Stimulated activated CD8-positive, alpha-beta memory T cell treated with anti-CD3 and anti-CD28 coated beads, Interleukin-4, amount 100 ng/mL, for 4 hours (primary cell): ENCODE results near the gene ANGEL1.

ENCODE experiments used
- DNase-seq, 2 donors: peaks; one replicate each; pipeline ENCODE4 v3.0.0-alpha.2; 2020; ENCODE audit warnings: low read depth in 2 of 2, low spot score in 1 of 2

The ANGEL1 gene

GRCh38 chr14:76812422-76813383 lies at the start of gene ANGEL1:
Gene ANGEL1, minus strand, starts transcription at chr14:76812882. Its CDS starts 55 bp downstream, at chr14:76812827.
- DNase-seq: peak; percentile 94 to 96

GRCh38 chr14:76861574-76862255 lies 49.0 kb upstream of the ANGEL1 start:
- DNase-seq: no peak

GRCh38 chr14:76856769-76857168 lies 44.1 kb upstream of the ANGEL1 start:
- DNase-seq: no peak

GRCh38 chr14:76855066-76855465 lies 42.4 kb upstream of the ANGEL1 start:
- no peak for DNase-seq

DNA sequence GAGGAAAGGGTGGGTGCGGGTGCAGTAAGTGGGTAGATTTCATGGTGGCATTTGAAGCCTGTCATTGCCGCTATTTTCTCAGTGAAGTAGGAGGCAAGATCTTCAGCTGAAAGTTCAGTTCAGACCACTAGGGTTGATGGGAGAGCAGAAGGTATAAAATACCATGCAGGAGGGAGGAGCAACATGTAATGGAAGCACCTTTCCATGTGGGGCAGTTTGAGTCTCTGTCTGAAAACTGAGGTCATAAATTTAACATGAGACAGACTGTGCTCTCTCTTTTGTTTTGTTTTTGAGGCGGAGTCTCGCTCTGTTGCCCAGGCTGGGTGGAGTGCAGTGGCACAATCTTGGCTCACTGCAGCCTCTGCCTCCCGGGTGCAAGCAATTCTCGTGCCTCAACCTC lies 36.2 kb upstream of the ANGEL1 start:
- DNase-seq: no peak

DNA sequence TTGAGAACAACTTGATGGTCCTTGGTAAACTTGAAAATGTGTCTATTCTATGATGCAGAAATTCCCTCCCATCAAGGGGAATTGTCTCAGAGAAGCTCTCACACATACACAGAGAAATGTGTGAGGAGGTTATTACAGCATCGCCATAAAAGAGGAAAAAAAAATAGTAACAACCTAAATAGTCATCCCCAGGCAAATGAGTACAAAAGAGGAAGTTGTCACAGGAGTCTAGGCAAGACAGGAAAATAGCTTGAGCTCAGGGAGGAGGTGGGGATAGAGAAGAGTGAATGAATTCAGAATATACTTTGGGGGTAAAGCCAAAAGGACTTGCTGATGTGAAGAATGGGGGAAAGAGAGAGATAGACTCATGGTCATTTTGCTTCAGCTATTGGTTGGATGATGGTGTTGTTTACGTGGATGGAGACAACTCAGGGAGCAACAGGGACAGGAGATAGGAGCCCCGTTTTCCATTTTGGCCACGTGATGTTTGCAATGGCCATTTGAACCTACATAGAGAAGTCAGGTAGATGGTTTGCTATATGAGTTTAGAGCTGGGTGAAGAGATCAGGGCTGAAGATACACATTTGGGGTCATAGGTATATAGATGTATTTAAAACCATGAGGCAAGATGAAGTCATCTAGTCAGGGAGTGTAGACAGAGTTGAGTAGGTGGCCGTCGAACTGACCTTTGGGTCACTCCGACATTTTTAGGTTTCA lies 33.8 kb upstream of the ANGEL1 start:
- DNase-seq: no peak

GRCh38 chr14:76844223-76844622 lies 31.5 kb upstream of the ANGEL1 start:
- peak; percentile 14 to 21 for DNase-seq

GRCh38 chr14:76842414-76842813 lies 29.7 kb upstream of the ANGEL1 start:
- no peak for DNase-seq

DNA sequence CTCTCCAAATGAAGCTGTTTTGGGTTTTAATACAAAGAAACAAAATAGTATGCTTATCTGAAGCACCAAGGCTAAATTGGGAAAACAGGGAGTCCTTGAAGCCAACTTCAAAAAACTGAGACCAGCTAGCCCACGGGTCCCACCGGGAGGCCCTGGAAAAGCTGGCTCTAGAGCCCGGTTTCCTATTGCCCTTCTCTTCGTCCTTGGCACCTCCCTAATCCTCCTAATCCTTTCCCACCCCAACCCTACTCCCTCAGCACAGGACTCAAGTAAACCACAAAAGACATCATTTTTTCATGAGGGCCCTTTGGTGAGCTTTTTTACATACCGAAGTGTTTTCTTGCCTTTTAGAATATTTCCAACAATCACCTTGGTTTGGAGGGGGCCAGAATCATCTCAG lies 24.8 kb upstream of the ANGEL1 start:
- DNase-seq: no peak

- no peak for DNase-seq
These were observed 23.4 kb upstream of the ANGEL1 start for GRCh38 chr14:76836029-76836630.

DNA sequence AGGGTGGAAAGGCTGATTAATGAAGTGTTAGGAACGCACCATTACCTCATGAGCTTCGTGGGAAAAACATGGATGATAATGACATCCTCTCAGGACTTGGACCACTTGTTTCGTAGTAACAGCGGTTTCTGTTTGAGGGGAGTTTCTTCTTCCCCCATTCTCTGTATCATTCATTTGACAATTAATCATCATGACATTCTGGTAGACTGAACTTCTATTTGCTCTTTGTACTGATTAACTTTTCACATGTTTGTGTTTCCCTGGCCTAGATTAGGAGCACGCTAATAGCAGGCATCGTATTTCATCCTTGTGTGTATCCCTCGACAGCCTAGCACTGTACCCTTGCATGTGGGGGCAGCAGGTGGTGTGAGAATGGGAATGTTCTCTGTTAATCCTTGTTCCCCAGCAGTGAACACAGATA lies 21.6 kb upstream of the ANGEL1 start:
- no peak for DNase-seq

- no peak for DNase-seq
These were observed 20.3 kb upstream of the ANGEL1 start for GRCh38 chr14:76833011-76833410.

- DNase-seq: no peak
These were observed 19.9 kb upstream of the ANGEL1 start for GRCh38 chr14:76832503-76832988.

DNA sequence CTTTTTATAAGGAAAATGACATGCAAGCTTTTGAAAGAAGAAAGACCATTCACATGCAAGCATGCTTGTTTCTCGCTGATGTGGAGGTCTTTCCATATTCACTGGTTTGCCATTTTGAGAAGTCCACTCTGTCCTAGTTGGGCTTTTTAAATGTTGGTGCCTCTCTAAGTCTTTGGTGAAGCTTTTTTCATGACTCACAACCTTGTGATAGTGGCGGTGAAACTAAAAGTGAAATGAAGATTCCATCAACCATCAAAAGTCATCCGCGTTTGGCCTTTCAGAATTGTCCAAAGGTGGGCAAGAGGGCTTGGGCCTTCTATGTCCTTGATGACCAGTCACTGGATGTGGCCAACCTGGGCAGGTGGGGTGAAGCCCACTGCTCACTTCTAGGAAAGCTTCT lies 17.9 kb upstream of the ANGEL1 start:
- DNase-seq: no peak

- DNase-seq: no peak
These were observed 17.2 kb upstream of the ANGEL1 start for GRCh38 chr14:76829650-76830421.

DNA sequence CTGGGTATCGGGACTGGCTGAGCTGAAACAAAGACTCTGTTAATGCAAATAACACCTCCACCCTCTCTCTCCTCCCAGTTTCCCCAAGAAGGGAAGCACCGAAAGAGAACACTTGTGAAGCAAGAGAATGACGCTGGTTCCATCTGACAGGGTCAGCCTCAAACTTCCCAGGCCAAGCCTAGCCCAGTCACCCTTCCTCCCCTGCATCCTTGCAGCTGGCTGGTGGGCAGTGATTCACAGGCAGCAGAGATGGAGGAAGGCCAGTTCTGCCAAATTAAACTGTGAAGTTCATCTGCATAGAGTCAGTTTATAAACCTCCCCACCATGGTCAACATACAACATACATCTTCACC lies 16.3 kb upstream of the ANGEL1 start:
- no peak for DNase-seq

DNA sequence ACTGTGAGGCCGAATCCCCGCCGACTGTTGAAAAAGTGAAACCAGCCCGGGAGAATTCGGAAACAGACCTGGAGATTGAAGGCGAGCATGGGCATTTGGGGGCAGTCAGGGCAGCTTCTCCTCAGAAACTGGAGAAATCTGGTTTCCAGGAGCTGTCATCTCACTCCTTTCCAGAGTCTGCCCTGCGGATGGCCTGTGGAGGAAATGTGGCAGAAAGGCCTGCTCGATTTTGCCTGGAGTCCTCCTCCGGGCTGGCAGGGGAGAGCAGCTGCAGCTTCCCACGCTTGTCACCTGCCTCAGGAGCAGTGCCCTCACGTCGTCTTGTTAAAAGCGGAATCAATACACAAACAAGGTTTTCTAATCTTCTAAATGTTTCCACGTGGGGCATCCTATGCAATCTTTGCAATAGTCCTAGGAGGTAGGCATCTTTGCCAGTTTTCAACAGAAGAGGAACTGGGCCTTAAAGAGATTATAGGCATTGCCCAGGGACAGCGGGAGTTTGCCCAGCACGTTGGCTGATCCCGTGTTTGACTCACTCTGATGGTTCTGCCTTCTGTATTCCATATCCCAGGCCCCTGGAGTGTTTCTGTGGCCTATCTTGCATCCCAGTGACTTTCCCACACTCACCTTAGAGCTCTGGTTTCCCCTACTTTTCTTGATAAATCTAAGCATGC lies 15.8 kb upstream of the ANGEL1 start:
- no peak for DNase-seq

GRCh38 chr14:76827696-76828296 lies 15.1 kb upstream of the ANGEL1 start:
- DNase-seq: no peak

DNA sequence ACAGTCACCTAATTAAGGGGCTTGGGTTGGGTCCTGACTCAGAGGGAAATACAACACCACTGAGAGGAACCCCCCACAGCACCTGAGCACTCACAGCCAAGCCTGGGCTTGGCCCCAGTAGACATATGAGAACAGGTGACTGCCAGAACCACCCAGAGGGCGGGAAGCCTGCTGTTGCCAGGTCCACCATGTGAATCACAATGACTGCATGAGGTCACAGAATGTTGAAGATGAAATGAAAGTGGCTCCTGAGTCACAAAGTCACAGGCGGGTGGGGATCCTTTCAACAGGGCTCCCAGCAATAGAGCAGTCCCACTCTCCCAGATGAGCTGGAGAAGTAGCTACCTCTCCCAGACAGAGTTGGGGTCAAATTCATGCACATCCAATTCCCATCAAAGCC lies 13.4 kb upstream of the ANGEL1 start, which contains the start of gene LRRC74A:
LRRC74A (plus strand) TSS at position 287 of the 400 bp plus-strand sequence. CDS start 290 bp downstream, outside the sequence.
- no peak for DNase-seq
